Naive B cell (primary cell): ENCODE data around the gene TEKTIP1. TPM values are rescaled to one million over a fixed set of nuclear protein-coding genes. Genes with fewer than 3 reads are reported as not detected.

Experiments used
- ATAC-seq, 2 donors: fragments of 150-1000 bp; cut with Tn5 transposase; 2 replicates each; pipeline ENCODE4 v1.10.0; 2021; ENCODE audit warnings: low read depth in 2 of 2, mild to moderate bottlenecking in 2 of 2, moderate library complexity in 2 of 2
- DNase-seq: peaks from one replicate; pipeline ENCODE4 v3.0.0; 2022
- H3K27ac Mint-ChIP-seq, 6 donors: one replicate each; pipeline ENCODE4 v1.8.0; 2020 to 2022; ENCODE audit warnings: mild to moderate bottlenecking in 6 of 6, mixed read lengths in 6 of 6, moderate library complexity in 5 of 6, inconsistent platforms in 2 of 6
- H3K27me3 Mint-ChIP-seq, 3 donors: one replicate each; pipeline ENCODE4 v1.8.0; 2021 to 2022; ENCODE audit warnings: mixed read lengths in 3 of 3, mild to moderate bottlenecking in 1 of 3
- H3K36me3 Mint-ChIP-seq, 2 donors: one replicate each; pipeline ENCODE4 v1.8.0; 2020 to 2022; ENCODE audit warnings: mixed read lengths in 2 of 2, inconsistent platforms in 1 of 2, mild to moderate bottlenecking in 1 of 2
- H3K4me1 Mint-ChIP-seq, 3 donors: one replicate each; pipeline ENCODE4 v1.8.0; 2020 to 2022; ENCODE audit warnings: mixed read lengths in 3 of 3, inconsistent platforms in 1 of 3, mild to moderate bottlenecking in 1 of 3, moderate library complexity in 1 of 3
- H3K4me3 Mint-ChIP-seq, 8 donors: one replicate each; pipeline ENCODE4 v1.8.0; 2020 to 2022; ENCODE audit warnings: mild to moderate bottlenecking in 8 of 8, mixed read lengths in 8 of 8, moderate library complexity in 8 of 8, inconsistent platforms in 2 of 8
- H3K9me3 Mint-ChIP-seq, 7 donors: one replicate each; pipeline ENCODE4 v1.8.0; 2020 to 2022; ENCODE audit warnings: mixed read lengths in 7 of 7, mild to moderate bottlenecking in 5 of 7, inconsistent platforms in 2 of 7, moderate library complexity in 1 of 7
- polyA plus RNA-seq, 6 donors: library from polyadenylated mRNA; unstranded; fragments of 300-500 nt; fragmentation: Illumina TruSeq; gene quantifications; one replicate each; pipeline ENCODE4 v1.2.3, GENCODE V29; 2021; ENCODE audit warnings: low read depth in 6 of 6

TEKTIP1 gene
- under 1 TPM in 1 of 6 donors, not detected in 5; 0.56 TPM for polyA plus RNA-seq

GRCh38 chr19:3538965-3539755, at the start of gene TEKTIP1:
Gene TEKTIP1 (plus strand): TSS chr19:3539174. CDS start chr19:3539178, 4 bp downstream.
- Mint-ChIP-seq H3K4me1 (peaks cover 0 to 11% (median 2%) of the 10 kb centered on the region in 3 donors), H3K4me3 (peak within 1 kb of the TSS in 1 of 8 donors; percentile 63)

GRCh38 chr19:3491396-3492119, 47.4 kb upstream of the TEKTIP1 start:
- no peak for DNase-seq
- Mint-ChIP-seq H3K27ac (no peak overlapping the region), H3K27me3 (no peaks in the 10 kb centered on the region), H3K4me3 (peak overlapping the region in 1 of 8 donors; percentile 42), H3K36me3 (peaks cover 0 to 6% of the 10 kb centered on the region in 2 donors), H3K9me3 (no peaks in the 10 kb centered on the region), H3K4me1 (peaks cover 0 to 4% (median 2%) of the 10 kb centered on the region in 3 donors)
- ATAC-seq: no peak

More at GRCh38 chr19:3538965-3539755, at the start of gene TEKTIP1:
- H3K36me3 Mint-ChIP-seq: no peaks in the 10 kb centered on the region
- H3K9me3 Mint-ChIP-seq: peaks cover 0 to 4% (median 0%) of the 10 kb centered on the region in 7 donors
- peak within 1 kb of the TSS in 5 of 6 donors; percentile 28 to 83 (median 54) for H3K27ac Mint-ChIP-seq
- H3K27me3 Mint-ChIP-seq: no peaks in the 10 kb centered on the region
- no peak for DNase-seq
- ATAC-seq: no peak

- H3K36me3 Mint-ChIP-seq: peaks cover 0 to 6% of the 10 kb centered on the region in 2 donors
- no peak for ATAC-seq
- H3K27me3 Mint-ChIP-seq: no peaks in the 10 kb centered on the region
- peaks cover 0 to 6% (median 4%) of the 10 kb centered on the region in 3 donors for H3K4me1 Mint-ChIP-seq
- no peak for DNase-seq
- no peaks in the 10 kb centered on the region for H3K9me3 Mint-ChIP-seq
- peak overlapping the region in 1 of 6 donors; percentile 72 for H3K27ac Mint-ChIP-seq
- H3K4me3 Mint-ChIP-seq: no peak overlapping the region
Measured at GRCh38 chr19:3492131-3492839, 46.7 kb upstream of the TEKTIP1 start.

GRCh38 chr19:3492919-3493318, 46.1 kb upstream of the TEKTIP1 start:
- Mint-ChIP-seq H3K9me3 (no peaks in the 10 kb centered on the region), H3K27ac (no peak overlapping the region), H3K4me3 (no peak overlapping the region), H3K36me3 (peaks cover 0 to 6% of the 10 kb centered on the region in 2 donors), H3K4me1 (peaks cover 2 to 11% (median 6%) of the 10 kb centered on the region in 3 donors), H3K27me3 (no peaks in the 10 kb centered on the region)
- DNase-seq: no peak
- no peak for ATAC-seq

GRCh38 chr19:3493651-3494050, 45.3 kb upstream of the TEKTIP1 start:
- Mint-ChIP-seq H3K4me1 (peaks cover 8 to 14% (median 8%) of the 10 kb centered on the region in 3 donors), H3K27ac (no peak overlapping the region), H3K9me3 (no peaks in the 10 kb centered on the region), H3K36me3 (peaks cover 0 to 6% of the 10 kb centered on the region in 2 donors), H3K4me3 (no peak overlapping the region), H3K27me3 (no peaks in the 10 kb centered on the region)
- DNase-seq (no peak), ATAC-seq (no peak)

GRCh38 chr19:3494051-3494450, 44.9 kb upstream of the TEKTIP1 start:
- no peaks in the 10 kb centered on the region for H3K27me3 Mint-ChIP-seq
- no peak overlapping the region for H3K27ac Mint-ChIP-seq
- H3K4me1 Mint-ChIP-seq: peaks cover 10 to 18% (median 12%) of the 10 kb centered on the region in 3 donors
- DNase-seq (no peak), ATAC-seq (no peak)
- peaks cover 0 to 6% of the 10 kb centered on the region in 2 donors for H3K36me3 Mint-ChIP-seq
- H3K9me3 Mint-ChIP-seq: no peaks in the 10 kb centered on the region
- no peak overlapping the region for H3K4me3 Mint-ChIP-seq

GRCh38 chr19:3494559-3494958, 44.4 kb upstream of the TEKTIP1 start:
- ATAC-seq: no peak
- H3K36me3 Mint-ChIP-seq: peaks cover 0 to 6% of the 10 kb centered on the region in 2 donors
- peaks cover 12 to 20% (median 16%) of the 10 kb centered on the region in 3 donors for H3K4me1 Mint-ChIP-seq
- H3K27ac Mint-ChIP-seq: peak overlapping the region in 1 of 6 donors; percentile 63
- H3K9me3 Mint-ChIP-seq: no peaks in the 10 kb centered on the region
- H3K27me3 Mint-ChIP-seq: no peaks in the 10 kb centered on the region
- no peak for DNase-seq
- no peak overlapping the region for H3K4me3 Mint-ChIP-seq

GRCh38 chr19:3496392-3497273, 42.3 kb upstream of the TEKTIP1 start:
- peaks cover 20 to 30% (median 26%) of the 10 kb centered on the region in 3 donors for H3K4me1 Mint-ChIP-seq
- H3K27me3 Mint-ChIP-seq: no peaks in the 10 kb centered on the region
- no peak for ATAC-seq
- DNase-seq: no peak
- peaks cover 0 to 5% (median 0%) of the 10 kb centered on the region in 7 donors for H3K9me3 Mint-ChIP-seq
- H3K27ac Mint-ChIP-seq: peak overlapping the region in 1 of 6 donors; percentile 6
- H3K4me3 Mint-ChIP-seq: peak overlapping the region in 1 of 8 donors; percentile 92
- H3K36me3 Mint-ChIP-seq: peaks cover 0 to 6% of the 10 kb centered on the region in 2 donors

GRCh38 chr19:3497757-3498520, 41.0 kb upstream of the TEKTIP1 start:
- Mint-ChIP-seq H3K4me3 (peak overlapping the region in 4 of 8 donors; percentile 16 to 92 (median 36)), H3K9me3 (peaks cover 0 to 5% (median 0%) of the 10 kb centered on the region in 7 donors), H3K36me3 (peaks cover 0 to under 1% of the 10 kb centered on the region in 2 donors), H3K4me1 (peaks cover 16 to 30% (median 26%) of the 10 kb centered on the region in 3 donors), H3K27me3 (no peaks in the 10 kb centered on the region), H3K27ac (peak overlapping the region in 2 of 6 donors; percentile 45 to 86)
- no peak for DNase-seq
- no peak for ATAC-seq

GRCh38 chr19:3499738-3500428, 39.1 kb upstream of the TEKTIP1 start:
- DNase-seq (no peak), ATAC-seq (peak in 1 of 2 donors; percentile 3)
- no peaks in the 10 kb centered on the region for H3K27me3 Mint-ChIP-seq
- H3K9me3 Mint-ChIP-seq: peaks cover 0 to 5% (median 0%) of the 10 kb centered on the region in 7 donors
- H3K4me1 Mint-ChIP-seq: peaks cover 21 to 30% (median 26%) of the 10 kb centered on the region in 3 donors
- H3K36me3 Mint-ChIP-seq: no peaks in the 10 kb centered on the region
- peak overlapping the region; percentile 92 to 98 (median 94) for H3K4me3 Mint-ChIP-seq
- peak overlapping the region; percentile 96 to 99 (median 98) for H3K27ac Mint-ChIP-seq

- no peaks in the 10 kb centered on the region for H3K27me3 Mint-ChIP-seq
- no peaks in the 10 kb centered on the region for H3K36me3 Mint-ChIP-seq
- peak; percentile 88 to 90 for ATAC-seq
- H3K27ac Mint-ChIP-seq: peak within 1 kb of the TSS; percentile 96 to 99 (median 98)
- H3K4me1 Mint-ChIP-seq: peaks cover 22 to 37% (median 29%) of the 10 kb centered on the region in 3 donors
- peaks cover 0 to 5% (median 0%) of the 10 kb centered on the region in 7 donors for H3K9me3 Mint-ChIP-seq
- peak; percentile 93 for DNase-seq
- H3K4me3 Mint-ChIP-seq: peak within 1 kb of the TSS; percentile 92 to 98 (median 94)
Measured at GRCh38 chr19:3500429-3501101, 38.4 kb upstream of the TEKTIP1 start, which contains the start of gene DOHH. Gene DOHH (minus strand): TSS chr19:3500674. CDS start chr19:3496814, 3,860 bp downstream.
